ENCODE data around the gene SLC34A3. TPM values are rescaled to one million over a fixed set of nuclear protein-coding genes. Genes with fewer than 3 reads are reported as not detected.

The SLC34A3 gene
- total and polyA plus RNA-seq, 2 of the 8 experiments (the other 6 are each of a cell fraction or from before 2014, with no cell fraction given) = 0.08 TPM; not detected in 1

DNA sequence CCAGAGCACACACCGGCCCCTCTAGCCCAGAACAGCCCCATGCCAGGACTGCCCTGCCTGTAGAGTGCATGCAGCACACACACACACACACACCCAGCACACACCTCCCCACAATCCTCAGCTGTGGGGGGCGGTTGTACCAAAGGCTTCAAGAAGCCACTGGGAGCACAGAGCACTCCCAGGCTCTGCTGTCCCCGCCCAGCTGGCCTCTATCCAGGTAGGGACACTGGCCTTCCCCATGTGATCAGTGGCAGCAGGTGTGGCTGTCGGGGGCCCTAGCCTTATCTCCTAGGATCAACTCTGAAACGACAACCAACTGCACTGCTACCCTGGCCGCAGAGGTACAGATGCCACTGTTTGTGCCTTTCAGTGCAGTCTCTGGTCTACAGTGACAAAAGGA, 44.3 kb upstream of the SLC34A3 start:
- Histone ChIP-seq H3K56ac (replicated peaks; ENCODE audit: insufficient read length, low read depth, low read length) (no peak overlapping the region), H3K18ac (ENCODE audit: extremely low read depth, low read length) (no peak overlapping the region), H4K91ac (replicated peaks; ENCODE audit: insufficient read length, low read length) (no peak overlapping the region), H2AFZ (ENCODE audit: low read length) (no peak overlapping the region), H2AK5ac (ENCODE audit: low read depth, low read length) (no peak overlapping the region), H3K4ac (replicated peaks; ENCODE audit: insufficient read length, low read depth, low read length) (no peak overlapping the region), H3K79me2 (ENCODE audit: control insufficient read depth in 1 of 2, insufficient read depth in 2 of 2, low read length in 2 of 2) (peaks cover 0 to 30% of the 10 kb centered on the region in 2 experiments; a peak in 2 of 4 replicates), H2BK5ac (ENCODE audit: low read depth, low read length) (no peak overlapping the region), H4K8ac (ENCODE audit: extremely low read depth, insufficient read depth, low read length) (no peak overlapping the region), H3K27me3 (replicated peaks in 1 of 4; ENCODE audit: control insufficient read depth in 3 of 4, extremely low read depth in 1 of 4, insufficient read depth in 3 of 4, low read length in 3 of 4) (no peaks in the 10 kb centered on the region; a peak in 1 of 7 replicates), H3K4me1 (replicated peaks in 1 of 4; ENCODE audit: control insufficient read depth in 3 of 4, insufficient read depth in 4 of 4, low read length in 3 of 4) (peaks cover 0 to 17% (median 6%) of the 10 kb centered on the region in 4 experiments; a peak in 5 of 7 replicates), H3K27ac (ENCODE audit: low read depth, low read length) (no peak overlapping the region), H2BK20ac (ENCODE audit: low read length) (no peak overlapping the region), H3K9me3 (ENCODE audit: insufficient read depth in 2 of 2, low read depth in 1 of 2, low read length in 1 of 2) (no peaks in the 10 kb centered on the region), H4K5ac (ENCODE audit: insufficient read length, low read depth, low read length) (no peak overlapping the region), H3K9ac (replicated peaks in 1 of 4; ENCODE audit: extremely low read depth in 1 of 4, low read depth in 3 of 4, low read length in 3 of 4) (no peak overlapping the region), H3K4me2 (ENCODE audit: insufficient read depth in 1 of 2, low read depth in 2 of 2, low read length in 2 of 2) (peak overlapping the region in 1 of 2 experiments; percentile 83; a peak in 1 of 4 replicates), H3K23ac (ENCODE audit: insufficient read length) (no peak overlapping the region), H2BK15ac (ENCODE audit: low read length) (no peak overlapping the region), H3K14ac (ENCODE audit: insufficient read length) (no peak overlapping the region), H3K23me2 (ENCODE audit: low read depth, low read length) (peaks cover 8% of the 10 kb centered on the region; the same call in 1 of the 2 replicates), H2BK12ac (ENCODE audit: low read depth, low read length) (no peak overlapping the region), H3K36me3 (ENCODE audit: control insufficient read depth in 2 of 4, insufficient read depth in 4 of 4, low read length in 3 of 4) (peaks cover 3 to 24% (median 11%) of the 10 kb centered on the region in 4 experiments; a peak in 7 of 8 replicates), H4K20me1 (replicated peaks in 1 of 2; ENCODE audit: control insufficient read depth in 1 of 2, insufficient read depth in 2 of 2, low read length in 2 of 2) (peaks cover 4 to 29% of the 10 kb centered on the region in 2 experiments), H3K4me3 (ENCODE audit: extremely low read depth in 1 of 4, insufficient read depth in 2 of 4, low read depth in 3 of 4, low read length in 4 of 4) (no peak overlapping the region), H3K79me1 (ENCODE audit: low read depth, low read length) (peaks cover 5% of the 10 kb centered on the region), H2BK120ac (replicated peaks; ENCODE audit: low read depth, low read length) (no peak overlapping the region)
- POLR2A ChIA-PET (ENCODE audit: partially characterized antibody) = interaction anchor here (1.2 to 11.0 kb wide), 2 partner anchors 20 to 44 kb away, joined by 3 to 107 read pairs; partner anchors contain the start of genes NDOR1 and TMEM203
- CTCF ChIA-PET (ENCODE audit: partially characterized antibody) = interaction anchor here (1.0 to 14.0 kb wide), 3 partner anchors 9 to 43 kb away, joined by 3 to 204 read pairs (median 47); partner anchors contain the start of genes CYSRT1, RNF208, RNF224 and SLC34A3
- no peak for DNase-seq (ENCODE audit: low read depth in 1 of 2, low spot score in 2 of 2)
- WGBS, 2 experiments (ENCODE audit: extremely low coverage in 1 of 2, insufficient coverage in 1 of 2, insufficient read length in 1 of 2, insufficient replicate concordance in 2 of 2, low coverage in 1 of 2, low lambda C conversion rate in 2 of 2, missing lambda C conversion rate in 1 of 2) = 85% methylated on average over 6 of the region's 6 CpGs; no CpG with 5 or more reads in 1 of the 2 experiments
- no peak for FAIRE-seq
- TF ChIP-seq RBBP5 (IDR thresholded peaks at IDR 0.05; ENCODE audit: borderline replicate concordance, low read depth, low read length) (no peak), FOSL1 (IDR thresholded peaks at IDR 0.05; ENCODE audit: insufficient read depth, low read depth, low read length) (no peak), CBX5 (IDR thresholded peaks at IDR 0.05; ENCODE audit: low read depth, low read length) (no peak), CEBPB (IDR thresholded peaks at IDR 0.05; ENCODE audit: low read depth, low read length) (no peak), TBP (IDR thresholded peaks at IDR 0.05; ENCODE audit: low read depth, low read length) (no peak), POLR2A (IDR thresholded peaks at IDR 0.05; ENCODE audit: control extremely low read depth in 1 of 2, low read depth in 2 of 2, low read length in 2 of 2) (no peak), KDM1A (IDR thresholded peaks at IDR 0.05; ENCODE audit: borderline replicate concordance, low read length) (no peak), CTBP2 (IDR thresholded peaks at IDR 0.05; ENCODE audit: borderline replicate concordance, insufficient read depth, insufficient read length, low read length) (no peak)
- TF ChIP-seq, protein P1, sequence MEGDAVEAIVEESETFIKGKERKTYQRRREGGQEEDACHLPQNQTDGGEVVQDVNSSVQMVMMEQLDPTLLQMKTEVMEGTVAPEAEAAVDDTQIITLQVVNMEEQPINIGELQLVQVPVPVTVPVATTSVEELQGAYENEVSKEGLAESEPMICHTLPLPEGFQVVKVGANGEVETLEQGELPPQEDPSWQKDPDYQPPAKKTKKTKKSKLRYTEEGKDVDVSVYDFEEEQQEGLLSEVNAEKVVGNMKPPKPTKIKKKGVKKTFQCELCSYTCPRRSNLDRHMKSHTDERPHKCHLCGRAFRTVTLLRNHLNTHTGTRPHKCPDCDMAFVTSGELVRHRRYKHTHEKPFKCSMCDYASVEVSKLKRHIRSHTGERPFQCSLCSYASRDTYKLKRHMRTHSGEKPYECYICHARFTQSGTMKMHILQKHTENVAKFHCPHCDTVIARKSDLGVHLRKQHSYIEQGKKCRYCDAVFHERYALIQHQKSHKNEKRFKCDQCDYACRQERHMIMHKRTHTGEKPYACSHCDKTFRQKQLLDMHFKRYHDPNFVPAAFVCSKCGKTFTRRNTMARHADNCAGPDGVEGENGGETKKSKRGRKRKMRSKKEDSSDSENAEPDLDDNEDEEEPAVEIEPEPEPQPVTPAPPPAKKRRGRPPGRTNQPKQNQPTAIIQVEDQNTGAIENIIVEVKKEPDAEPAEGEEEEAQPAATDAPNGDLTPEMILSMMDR (IDR thresholded peaks at IDR 0.05; ENCODE audit: control extremely low read depth in 1 of 3, insufficient read depth in 1 of 3, low read depth in 1 of 3, low read length in 3 of 3) = no peak
- TF ChIP-seq, protein P2, sequence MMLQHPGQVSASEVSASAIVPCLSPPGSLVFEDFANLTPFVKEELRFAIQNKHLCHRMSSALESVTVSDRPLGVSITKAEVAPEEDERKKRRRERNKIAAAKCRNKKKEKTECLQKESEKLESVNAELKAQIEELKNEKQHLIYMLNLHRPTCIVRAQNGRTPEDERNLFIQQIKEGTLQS (IDR thresholded peaks at IDR 0.05; ENCODE audit: insufficient read depth, low read depth, low read length) = no peak

All from H1 (cell line).